ENCODE results near the gene MARVELD2.
"Not testable (repeated sequence)": the region's sequence is repeated elsewhere in the genome, so short reads cannot be mapped to it uniquely, and the experiment has no call there.

MARVELD2 gene

GRCh38 chr5:69450527-69450926 is 35.6 kb downstream of the MARVELD2 start:
- DNase-seq, result not testable (repeated sequence)

- no peak for DNase-seq
Observed at GRCh38 chr5:69451941-69452647, 37.2 kb downstream of the MARVELD2 start.

- not testable (repeated sequence) for DNase-seq
Observed at GRCh38 chr5:69453487-69453886, 38.6 kb downstream of the MARVELD2 start.

- no peak for DNase-seq
Observed at GRCh38 chr5:69454460-69455249, 39.7 kb downstream of the MARVELD2 start.

- not testable (repeated sequence) for DNase-seq
Observed at GRCh38 chr5:69455428-69455988, 40.6 kb downstream of the MARVELD2 start.

GRCh38 chr5:69462170-69462569 is 47.3 kb downstream of the MARVELD2 start:
- DNase-seq, result no peak

- not testable (repeated sequence) for DNase-seq
Observed at GRCh38 chr5:69466375-69466774, 51.5 kb downstream of the MARVELD2 start.

GRCh38 chr5:69467442-69468225 is 52.7 kb downstream of the MARVELD2 start:
- no peak for DNase-seq

- no peak for DNase-seq
Observed at GRCh38 chr5:69468631-69469030, 53.7 kb downstream of the MARVELD2 start.

GRCh38 chr5:69471516-69471915 is 56.6 kb downstream of the MARVELD2 start:
- not testable (repeated sequence) for DNase-seq

- not testable (repeated sequence) for DNase-seq
Observed at GRCh38 chr5:69472535-69473143, 57.7 kb downstream of the MARVELD2 start.

- no peak for DNase-seq
Observed at GRCh38 chr5:69477170-69477569, 62.3 kb downstream of the MARVELD2 start.

- DNase-seq, result not testable (repeated sequence)
Observed at GRCh38 chr5:69478296-69478695, 63.4 kb downstream of the MARVELD2 start.

GRCh38 chr5:69484891-69485290 is 70.0 kb downstream of the MARVELD2 start:
- DNase-seq, result no peak

GRCh38 chr5:69485471-69485870 is 70.6 kb downstream of the MARVELD2 start:
- DNase-seq, result no peak

- DNase-seq, result no peak
Observed at GRCh38 chr5:69489246-69489645, 74.3 kb downstream of the MARVELD2 start.

GRCh38 chr5:69491027-69491426 is 76.1 kb downstream of the MARVELD2 start:
- DNase-seq, result no peak

GRCh38 chr5:69491838-69492390 is 77.0 kb downstream of the MARVELD2 start:
- no peak for DNase-seq

- DNase-seq, result peak; percentile 81 to 88
Observed at GRCh38 chr5:69492391-69492922, 77.5 kb downstream of the MARVELD2 start, which contains the start of gene OCLN. Gene OCLN (plus strand): TSS chr5:69492790. CDS start chr5:69504245, 11,455 bp downstream.

- DNase-seq, result peak in 1 of 2 experiments; percentile 12
Observed at GRCh38 chr5:69492923-69493395, 78.0 kb downstream of the MARVELD2 start.

- DNase-seq, result peak; percentile 20 to 29
Observed at GRCh38 chr5:69493396-69494133, 78.6 kb downstream of the MARVELD2 start.

All from NCI-H2081 (cell line).